Breast epithelium (tissue), 3 donors: ENCODE results near the gene MACROD1.

Experiments used
- POLR2A ChIP-seq: fragments of 450-650 bp; IDR thresholded peaks from one replicate; pipeline ENCODE4 v1.6.1; 2016; ENCODE audit warnings: antibody characterized with exemption, mild to moderate bottlenecking, moderate library complexity
- POLR2AphosphoS5 ChIP-seq, 3 donors: sonication (generic); formaldehyde crosslinking; IDR thresholded peaks; one replicate each; pipeline ENCODE4 v1.6.1; 2017; ENCODE audit warnings: antibody characterized with exemption in 3 of 3
- TF ChIP-seq, protein P1 (sequence below), 3 donors: fragments of 450-650 bp; IDR thresholded peaks; one replicate each; pipeline ENCODE4 v1.5.1; 2016 to 2017; ENCODE audit warnings: antibody characterized with exemption in 3 of 3, mild to moderate bottlenecking in 3 of 3, moderate library complexity in 3 of 3

DNA sequence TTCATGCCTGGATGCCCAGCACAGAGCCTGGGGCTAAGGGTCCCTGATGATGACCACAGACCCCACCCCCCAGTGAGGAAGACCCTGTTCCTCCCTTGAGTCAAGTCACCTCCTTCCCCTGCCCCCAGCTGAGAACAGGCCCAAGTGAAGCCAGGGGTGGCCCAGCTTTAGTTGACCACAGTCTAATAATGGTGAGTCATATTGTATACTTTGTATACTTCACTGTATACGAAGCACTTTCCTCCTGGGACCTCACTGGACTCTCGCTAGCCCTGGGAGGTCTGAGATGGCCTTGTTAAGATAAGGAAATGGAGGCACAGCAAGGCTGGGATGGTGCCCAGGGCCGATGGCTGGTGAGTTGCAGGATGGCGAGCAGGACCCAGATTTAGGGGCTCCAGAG lies 133.9 kb downstream of the MACROD1 start:
- TF ChIP-seq, protein P1, sequence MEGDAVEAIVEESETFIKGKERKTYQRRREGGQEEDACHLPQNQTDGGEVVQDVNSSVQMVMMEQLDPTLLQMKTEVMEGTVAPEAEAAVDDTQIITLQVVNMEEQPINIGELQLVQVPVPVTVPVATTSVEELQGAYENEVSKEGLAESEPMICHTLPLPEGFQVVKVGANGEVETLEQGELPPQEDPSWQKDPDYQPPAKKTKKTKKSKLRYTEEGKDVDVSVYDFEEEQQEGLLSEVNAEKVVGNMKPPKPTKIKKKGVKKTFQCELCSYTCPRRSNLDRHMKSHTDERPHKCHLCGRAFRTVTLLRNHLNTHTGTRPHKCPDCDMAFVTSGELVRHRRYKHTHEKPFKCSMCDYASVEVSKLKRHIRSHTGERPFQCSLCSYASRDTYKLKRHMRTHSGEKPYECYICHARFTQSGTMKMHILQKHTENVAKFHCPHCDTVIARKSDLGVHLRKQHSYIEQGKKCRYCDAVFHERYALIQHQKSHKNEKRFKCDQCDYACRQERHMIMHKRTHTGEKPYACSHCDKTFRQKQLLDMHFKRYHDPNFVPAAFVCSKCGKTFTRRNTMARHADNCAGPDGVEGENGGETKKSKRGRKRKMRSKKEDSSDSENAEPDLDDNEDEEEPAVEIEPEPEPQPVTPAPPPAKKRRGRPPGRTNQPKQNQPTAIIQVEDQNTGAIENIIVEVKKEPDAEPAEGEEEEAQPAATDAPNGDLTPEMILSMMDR (IDR thresholded peaks at IDR 0.05), result no peak
- TF ChIP-seq POLR2A (no peak), POLR2AphosphoS5 (IDR thresholded peaks at IDR 0.05) (no peak)
